HG02610 (cell line): ENCODE measurements around the gene GABRB2.

Experiments used
- ATAC-seq: cut with Tn5 transposase; IDR thresholded peaks from one replicate; pipeline ENCODE4 v1.9.1; 2021; ENCODE audit warnings: mild to moderate bottlenecking, moderate library complexity; ENCODE audit not compliant: unreplicated experiment

GABRB2 gene

DNA sequence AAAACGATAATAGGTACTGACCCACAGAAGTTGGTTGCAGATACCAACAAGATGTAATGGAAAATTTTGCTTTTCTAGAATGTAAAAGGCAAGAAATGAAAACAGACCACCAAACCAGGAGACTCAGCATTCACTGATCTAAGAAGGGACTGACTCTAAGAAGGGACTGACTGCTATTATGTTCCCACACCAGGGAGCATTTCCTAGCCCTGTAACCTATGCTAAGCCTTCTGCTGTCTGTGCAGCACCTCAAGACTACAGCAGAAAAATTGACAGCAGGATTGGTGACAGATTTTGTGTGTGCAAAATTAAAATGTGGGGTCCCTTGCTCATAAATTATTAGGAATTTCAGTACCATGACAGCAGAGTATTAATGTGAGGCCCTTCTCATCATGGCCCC, 154.8 kb downstream of the GABRB2 start:
- ATAC-seq: no peak

DNA sequence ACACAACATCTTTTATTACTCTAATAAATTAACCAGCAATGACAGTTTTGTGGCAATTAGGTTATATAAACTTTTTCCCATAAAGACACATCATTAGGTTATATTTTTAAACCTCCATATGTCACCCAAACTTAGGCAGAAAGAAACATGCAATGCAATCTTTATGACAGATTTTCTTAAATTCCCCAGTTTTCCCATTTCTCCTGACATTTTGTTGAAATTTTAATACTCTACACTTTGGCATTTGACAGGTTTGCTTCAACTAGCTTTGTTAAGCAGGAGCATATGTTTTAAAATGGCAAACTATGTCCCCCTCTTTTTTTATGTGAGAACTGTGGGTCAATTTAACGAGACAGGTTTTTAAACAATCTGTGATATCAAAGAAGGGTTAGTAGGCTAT, 155.5 kb downstream of the GABRB2 start:
- ATAC-seq: no peak

DNA sequence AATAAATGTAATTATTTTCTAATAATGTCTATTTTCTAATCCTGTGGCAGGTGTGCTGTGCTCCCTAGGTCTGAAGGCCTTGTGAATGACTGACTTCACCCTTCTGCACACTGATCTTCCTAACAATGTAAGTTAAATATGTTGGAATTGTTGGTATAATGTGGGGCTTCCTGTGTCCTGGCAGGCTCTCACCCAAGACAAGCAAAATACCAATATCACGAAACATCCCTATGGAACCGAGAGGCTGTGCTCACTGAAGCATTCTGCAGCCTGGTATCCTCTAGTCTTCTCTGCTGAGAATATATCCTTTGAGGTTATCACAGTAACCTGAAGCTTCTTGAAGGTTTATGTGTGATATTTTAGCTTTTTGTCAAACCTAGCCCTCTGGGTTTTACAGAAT, 159.4 kb downstream of the GABRB2 start:
- ATAC-seq: no peak

DNA sequence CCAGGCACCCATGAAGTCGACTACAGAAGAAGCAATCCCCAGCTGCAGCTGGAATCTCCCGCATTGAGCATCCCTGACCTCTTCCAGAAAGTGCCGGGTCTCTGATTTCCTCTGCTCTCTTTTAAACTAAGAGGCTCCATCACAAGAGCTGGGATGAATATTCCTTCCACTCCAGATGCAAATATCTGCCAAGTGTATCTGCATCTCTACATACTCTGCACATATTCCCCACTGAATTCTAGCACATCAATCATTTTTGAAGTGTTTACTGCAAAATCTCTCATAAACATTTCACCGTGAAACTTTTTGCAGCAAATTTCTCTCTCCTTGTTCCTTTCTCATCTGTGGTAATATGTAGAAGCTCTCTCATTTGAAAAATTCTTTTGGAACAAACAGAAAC, 161.5 kb downstream of the GABRB2 start:
- ATAC-seq: no peak

DNA sequence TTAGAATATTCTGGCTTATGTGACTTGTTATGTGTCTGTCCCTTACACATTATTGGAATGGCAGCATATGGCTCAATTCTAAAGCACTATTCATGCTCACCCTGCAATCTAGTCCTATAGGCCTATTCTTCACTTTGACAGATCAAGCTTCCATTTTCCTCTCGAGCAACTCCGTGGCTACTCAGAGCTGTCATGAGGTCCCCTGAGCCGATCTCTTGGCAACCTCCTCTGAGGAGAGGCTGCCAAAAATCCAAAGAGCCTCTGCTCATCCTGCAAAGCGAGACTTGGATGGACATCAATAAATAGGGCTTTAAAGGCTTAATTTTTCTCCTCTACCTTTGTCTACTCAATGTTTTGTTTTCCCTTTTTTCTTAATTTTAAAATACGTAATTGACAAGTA, 163.8 kb downstream of the GABRB2 start:
- ATAC-seq: no peak

DNA sequence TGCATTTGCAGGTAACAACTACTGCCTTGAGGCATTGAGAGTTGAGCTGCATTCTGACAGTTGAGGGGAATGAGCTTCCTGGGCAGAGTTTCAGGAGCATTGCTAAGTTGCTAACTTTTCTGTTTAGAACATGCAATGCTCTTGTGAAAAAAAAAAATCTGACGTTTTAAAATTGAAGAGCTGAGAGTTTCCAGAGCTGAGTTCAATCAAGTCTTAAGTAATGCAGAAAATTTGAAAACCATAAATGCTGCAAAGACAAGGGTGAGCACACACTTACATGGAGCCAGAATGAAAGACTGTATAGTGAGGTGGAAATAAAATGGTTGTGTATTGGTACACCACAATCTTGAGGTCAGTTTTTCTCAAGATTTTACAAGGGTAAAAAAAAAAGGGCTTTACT, 166.0 kb downstream of the GABRB2 start:
- ATAC-seq: peak; percentile 32

DNA sequence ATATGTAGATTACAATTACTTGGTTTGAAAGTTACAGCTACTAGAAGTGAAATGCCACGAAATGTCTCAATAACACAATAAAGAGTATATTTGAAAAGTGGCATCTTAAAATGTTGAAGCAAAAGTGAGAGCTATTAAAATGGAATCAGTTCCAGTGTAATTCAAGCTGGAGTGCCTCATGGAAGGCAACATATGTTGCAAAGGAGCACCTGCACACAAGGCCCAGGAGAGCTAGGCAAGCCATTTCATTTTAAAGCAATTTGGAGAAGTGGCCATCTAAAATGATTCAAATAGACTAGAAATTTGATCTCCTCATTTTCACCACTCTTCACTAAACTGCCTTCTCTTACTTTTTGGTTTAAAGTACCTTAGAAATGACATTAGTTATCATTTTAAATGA, 167.8 kb downstream of the GABRB2 start:
- no peak for ATAC-seq

DNA sequence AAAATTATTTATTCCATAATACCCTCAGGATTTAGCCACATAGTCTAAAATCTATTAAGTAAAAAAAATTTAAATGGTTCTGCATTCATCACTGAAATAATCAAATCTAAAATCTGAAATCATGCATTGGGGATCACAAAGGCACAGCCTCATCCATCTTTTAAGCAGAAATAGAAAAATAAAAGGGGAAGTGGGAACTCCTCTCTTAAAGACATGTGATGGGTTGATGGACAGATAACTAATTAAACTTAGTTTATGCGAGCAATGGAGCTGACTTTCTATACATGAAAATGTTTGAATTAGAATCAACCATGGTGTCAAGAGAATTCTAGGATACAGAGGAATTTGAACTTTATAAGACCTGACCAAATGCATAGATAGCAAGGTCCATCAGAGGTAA, 170.5 kb downstream of the GABRB2 start:
- no peak for ATAC-seq

DNA sequence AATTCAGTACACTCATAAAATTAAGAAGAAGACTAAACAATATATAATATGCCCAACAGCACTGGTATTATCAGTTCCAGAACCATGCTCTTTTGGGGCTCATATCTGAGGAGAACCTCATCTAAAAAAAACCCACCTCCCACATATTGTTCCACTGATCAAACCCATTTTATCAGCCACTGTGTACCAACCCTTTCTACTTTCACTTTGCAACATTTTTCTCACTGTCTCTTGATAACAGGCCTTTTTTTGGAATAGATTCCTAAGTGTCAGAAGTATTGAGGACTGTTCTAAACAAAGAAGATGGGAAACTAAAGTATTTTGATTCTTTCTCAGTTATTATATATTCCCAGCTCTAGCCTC, 173.2 kb downstream of the GABRB2 start:
- peak; percentile 56 for ATAC-seq

DNA sequence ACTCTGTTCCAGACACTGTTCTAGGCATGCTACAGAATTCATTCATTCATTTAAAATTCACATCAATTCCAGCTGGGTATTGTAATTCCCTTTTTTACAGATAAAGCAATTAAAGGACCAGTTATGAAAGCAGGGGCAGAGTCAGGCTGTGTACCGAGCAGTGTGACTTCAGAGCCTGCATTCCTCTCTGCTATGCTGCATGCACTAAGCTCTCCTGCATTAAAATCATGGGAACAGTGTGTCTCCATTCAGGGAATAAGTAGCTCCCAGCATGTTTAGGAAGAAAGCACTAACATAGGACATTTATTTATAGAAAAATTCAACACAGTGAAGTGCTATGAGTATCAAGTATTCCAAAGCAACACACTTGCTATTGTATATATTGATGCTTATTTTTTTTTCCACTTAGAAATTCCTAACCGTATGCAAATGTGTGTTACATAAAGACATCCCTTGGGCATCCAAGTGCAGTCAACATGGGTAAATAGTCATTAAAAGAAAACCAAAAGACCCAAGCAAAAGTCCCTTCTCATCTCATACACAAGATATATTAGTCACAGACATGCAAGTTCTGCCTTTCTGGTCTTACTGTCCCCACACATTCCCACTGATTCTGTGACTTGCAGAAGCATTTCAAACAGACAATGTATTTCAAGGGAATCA, 173.7 kb downstream of the GABRB2 start:
- ATAC-seq: peak; percentile 96

DNA sequence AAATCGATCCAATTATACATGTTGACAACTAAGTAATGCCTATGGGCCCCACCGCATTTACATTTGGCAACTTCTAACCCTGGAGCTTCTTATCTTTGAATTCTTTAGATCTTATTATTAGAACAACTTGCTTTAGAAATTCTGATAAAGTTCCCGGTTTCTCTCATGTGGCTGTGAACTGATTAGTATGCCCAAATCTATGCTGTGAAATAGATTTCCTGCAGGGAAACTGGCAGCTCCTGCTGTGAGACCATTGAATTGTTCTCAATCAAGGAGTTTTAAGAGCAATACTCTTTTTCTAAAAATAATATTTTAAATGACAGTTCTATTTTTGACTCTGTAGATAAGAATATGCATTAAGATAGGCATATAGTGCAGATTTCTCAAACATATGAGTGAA, 177.5 kb downstream of the GABRB2 start:
- no peak for ATAC-seq

DNA sequence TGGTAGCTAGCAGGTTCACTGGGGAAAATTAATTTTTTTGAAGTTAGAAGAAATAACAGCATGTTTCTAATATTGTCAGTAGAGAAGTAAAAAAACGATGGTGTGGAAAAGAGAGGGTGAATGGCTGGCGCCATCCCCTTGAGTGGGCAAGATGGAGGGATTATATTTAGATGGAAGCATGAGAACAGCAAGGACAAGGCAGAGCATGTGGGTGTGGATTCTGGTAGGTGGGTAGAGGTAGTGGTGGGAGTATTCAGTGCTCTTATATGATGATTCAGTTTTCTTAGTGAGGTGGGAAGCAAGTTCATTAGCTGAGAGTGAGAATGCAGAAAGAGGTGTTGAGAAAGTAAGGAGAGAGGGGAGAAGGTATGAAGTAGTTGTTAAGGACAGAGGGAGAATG, 188.1 kb downstream of the GABRB2 start:
- ATAC-seq: no peak

DNA sequence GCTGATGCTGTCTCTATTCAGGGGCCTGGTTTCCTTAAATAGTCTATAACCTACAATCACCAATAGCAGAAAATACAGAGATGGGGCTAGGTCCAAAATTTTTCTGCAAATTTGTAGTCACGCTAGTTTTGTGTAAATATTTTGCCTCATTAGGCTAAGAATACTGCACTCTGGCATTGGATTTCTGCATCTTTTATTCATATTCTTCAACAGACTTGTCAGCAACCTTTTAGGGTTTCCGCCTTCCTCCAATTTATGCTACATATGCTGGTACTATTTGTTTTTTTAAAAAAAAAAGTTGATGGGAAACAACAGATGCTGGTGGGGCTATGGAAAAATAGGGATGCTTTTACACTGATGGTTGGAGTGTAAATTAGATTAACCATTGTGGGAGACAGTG, 202.3 kb downstream of the GABRB2 start:
- ATAC-seq: no peak

DNA sequence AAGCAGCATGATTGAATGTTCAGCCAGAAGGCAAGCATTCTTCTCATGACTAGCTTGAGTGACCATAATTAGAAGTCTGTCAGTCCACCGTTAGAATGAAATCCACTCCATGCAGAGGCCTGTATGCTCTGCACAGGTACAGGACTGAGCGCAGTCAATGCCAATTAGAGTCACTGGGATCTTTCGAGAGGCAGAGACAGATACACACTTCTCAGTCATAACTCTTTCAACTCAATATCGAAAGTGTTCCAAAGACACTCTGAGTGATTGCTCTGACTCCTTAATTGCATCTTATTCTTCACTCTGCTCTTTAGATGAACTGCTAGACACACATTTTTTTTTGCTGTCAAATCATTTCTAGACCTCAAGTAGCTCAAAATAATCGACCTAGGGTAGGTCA, 203.6 kb downstream of the GABRB2 start:
- no peak for ATAC-seq

DNA sequence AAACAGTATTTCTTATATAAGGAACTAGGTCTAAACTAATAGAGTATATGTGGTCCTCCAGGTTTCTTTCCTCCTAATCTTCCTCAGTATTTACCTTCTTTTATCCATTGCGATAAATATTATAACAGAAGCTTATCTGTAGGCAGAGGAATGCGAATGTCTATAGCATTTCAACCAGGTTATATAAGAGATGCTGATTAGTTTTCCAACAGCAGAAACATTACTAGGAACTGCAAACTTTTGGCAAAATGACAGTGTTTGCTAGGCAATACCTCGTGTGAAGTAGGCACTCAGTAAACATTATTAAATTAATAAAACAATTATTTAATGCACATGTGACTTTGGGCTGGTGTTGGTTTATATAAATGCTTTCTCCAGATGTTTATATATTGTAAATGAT, 206.5 kb downstream of the GABRB2 start:
- no peak for ATAC-seq

DNA sequence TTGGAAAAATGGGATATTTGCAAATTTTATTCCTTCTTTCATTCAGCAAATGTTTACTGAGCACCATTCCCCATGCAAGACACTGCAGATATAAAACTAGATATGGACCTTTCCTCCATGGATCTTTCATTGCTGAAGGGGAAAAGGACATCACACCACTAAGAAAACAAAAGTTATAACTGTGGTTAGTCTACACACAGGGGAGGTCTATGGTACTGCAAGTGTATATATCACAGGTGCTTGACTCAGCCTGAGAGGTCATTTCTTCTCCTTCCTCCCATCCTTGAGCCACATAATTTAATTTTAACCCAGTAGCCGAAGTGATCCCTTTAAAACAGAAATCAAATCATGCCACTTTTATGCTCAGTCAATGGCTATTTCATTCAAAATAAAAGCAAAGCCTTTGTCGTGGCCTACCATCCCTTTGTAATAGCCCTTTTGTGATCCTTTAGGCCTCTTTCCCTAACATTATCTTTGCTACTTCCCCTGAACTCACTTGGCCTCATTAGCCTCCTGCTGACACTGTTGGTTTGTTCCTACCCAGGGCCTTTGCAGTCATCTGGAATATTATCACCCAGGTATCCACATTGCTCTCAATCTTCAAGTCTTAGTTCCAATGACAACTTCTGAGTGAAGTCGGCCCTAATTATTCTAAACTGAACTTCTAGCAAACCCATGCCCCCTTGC, 213.2 kb downstream of the GABRB2 start:
- ATAC-seq: no peak

DNA sequence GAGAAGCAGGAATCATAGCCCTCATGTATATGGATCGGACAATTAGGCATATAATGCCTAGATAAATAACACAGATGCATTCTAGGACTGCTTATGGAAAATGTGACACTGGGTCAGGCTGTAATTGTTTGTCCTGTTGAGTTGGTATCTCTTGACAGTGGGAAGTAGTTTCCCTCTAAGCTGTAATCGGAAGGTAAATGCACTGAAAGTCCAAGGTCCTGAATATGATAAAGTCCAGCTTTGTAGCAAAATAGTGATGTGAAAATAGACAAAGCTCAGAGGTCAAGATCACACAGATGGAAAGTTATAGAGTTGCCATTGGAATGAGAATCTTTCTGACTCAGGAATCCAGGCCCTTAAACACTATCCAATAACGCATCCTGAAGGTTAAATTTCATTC, 214.2 kb downstream of the GABRB2 start:
- ATAC-seq: no peak

DNA sequence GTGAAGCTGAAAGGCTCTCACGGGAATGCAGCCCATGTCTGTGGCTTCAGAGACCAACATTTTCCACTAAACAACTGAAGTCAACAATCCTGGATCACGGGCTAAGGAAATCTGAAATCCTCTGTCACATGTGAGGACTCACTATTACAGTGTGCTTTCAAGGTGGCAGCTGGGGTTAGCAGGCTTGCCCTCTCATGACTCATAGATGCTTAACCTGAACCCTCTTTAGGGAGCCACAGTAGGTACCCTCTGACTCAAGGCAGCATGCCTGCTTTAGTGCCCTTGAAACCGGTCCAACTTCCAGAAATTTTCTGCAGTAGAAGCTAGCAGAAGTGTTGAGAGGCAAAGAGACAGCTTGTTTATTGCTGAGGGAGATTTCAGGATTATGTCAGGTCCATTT, 232.5 kb downstream of the GABRB2 start:
- ATAC-seq: no peak

DNA sequence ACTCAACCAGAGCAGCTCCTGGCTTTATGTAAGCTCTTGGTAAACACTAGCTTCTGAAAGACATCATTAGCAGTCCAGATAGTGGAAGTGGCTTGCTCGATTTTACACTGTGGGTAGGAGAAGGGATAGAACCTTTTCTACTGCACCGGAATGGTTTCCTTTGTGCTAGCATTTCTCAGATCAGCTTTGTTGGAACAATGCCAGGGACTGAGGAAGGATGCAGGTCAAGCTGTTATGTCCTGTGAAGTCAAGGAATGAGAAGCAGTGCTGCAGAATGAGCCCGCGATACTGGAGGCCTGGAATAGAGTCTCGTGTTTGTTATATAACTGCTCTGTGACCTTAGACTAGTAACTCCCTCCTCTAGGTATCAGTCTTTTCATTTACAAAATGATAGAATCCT, 233.6 kb downstream of the GABRB2 start:
- no peak for ATAC-seq

DNA sequence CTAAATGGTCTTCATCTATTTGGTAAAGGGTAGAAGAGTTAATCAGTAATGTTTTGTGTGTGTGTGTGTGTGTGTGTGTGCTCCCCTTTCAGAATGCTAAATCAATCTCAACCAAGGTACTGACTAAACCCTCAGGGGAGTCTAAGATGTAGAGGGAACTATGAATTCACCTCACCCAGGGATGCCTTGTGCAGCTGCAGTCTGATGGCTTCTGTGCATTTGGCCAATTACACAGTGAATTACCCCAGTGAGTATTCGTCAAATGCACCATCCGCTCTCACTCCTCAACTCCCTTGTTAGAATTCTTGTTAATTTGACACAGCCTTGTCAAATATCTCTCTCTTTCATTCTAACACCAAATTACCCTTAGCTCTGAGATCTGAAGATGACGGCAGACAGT, 234.6 kb downstream of the GABRB2 start:
- ATAC-seq: no peak

DNA sequence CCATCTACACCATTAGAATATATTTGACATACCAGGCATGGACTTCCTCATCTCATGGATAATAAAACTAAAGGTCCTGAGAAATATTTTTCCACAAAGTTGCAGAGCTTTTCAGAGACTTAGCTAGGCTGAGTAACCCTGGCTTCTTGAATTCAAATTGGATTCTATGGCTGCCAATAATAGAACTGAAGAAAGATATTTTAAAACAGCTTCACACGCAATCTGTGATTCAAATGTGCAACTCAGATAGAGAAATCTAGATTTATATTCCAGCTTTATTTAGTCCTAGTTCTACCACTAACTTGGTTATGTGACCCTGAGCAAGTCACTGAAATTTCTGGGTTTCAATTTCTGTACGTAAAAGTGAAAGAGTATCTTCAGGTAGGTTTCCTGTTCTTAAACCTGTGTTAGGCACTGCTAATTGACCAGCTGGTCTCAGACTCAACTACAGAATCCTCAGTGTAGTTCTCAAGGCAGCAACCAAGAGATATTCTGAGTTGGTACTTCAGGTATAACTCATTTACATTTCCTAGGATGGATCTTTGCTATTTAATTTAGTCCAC, 235.3 kb downstream of the GABRB2 start:
- ATAC-seq: peak; percentile 88

DNA sequence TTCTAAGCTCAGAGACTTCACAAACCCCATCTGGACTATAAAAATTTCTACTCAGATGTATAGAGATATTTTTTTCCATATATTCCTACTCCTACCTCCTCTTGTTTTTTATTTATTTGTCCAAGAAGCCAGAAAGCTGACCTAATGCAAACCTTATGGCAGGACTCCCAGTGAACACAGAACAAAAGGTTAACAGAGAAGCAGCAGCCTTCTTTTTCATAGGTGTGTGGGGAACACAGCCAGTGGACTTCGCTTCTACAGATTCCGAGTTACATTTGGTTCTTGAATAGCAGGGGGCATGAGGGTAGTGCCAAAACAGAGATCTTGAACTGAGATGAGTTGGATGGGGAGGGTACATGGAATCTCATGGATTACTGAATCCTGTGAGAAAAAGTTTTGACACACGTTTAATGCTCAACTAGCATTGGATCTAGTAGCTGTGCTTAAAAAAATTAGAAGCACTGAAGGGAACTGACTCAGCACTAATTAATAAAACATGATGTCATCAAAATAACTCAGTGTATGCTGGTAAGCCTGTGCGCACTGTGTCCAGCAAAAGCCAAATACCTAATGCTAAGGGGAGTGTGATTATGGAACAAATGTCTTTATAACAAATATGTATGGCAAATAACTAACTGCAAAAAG, 240.1 kb downstream of the GABRB2 start:
- ATAC-seq: no peak
